IMR-90 (cell line): ENCODE measurements around the gene ADAMTSL1. TPM values are rescaled to one million over a fixed set of nuclear protein-coding genes. Genes with fewer than 3 reads are reported as not detected.

Experiments
- ATAC-seq: fragments of 200-7000 bp; cut with Tn5 transposase; 2 replicates; pipeline ENCODE4 v1.9.1; 2020; ENCODE audit warnings: low read depth, mild to moderate bottlenecking, moderate library complexity
- BruUV-seq: library from RNA; stranded (reverse); fragments of 400-500 nt; replicated peaks from 2 replicates; lab custom pipeline; 2021; lab: Mats Ljungman, UMichigan
- CTCF ChIA-PET: fragments of 300-600 bp; formaldehyde crosslinking; extraction: SDS; loops from one replicate; lab custom pipeline; 2021; ENCODE audit warnings: antibody characterized with exemption; lab: Yijun Ruan, JAX
- POLR2A ChIA-PET: fragments of 300-600 bp; sonication (Branson Sonifier 250); formaldehyde crosslinking; loops from one replicate; lab custom pipeline; 2022; ENCODE audit warnings: antibody characterized with exemption; ENCODE audit not compliant: unreplicated experiment; lab: Charles Lee
- DNase-seq: peaks from one replicate; pipeline ENCODE4 v3.0.0; 2013
- H2AFZ ChIP-seq: replicated peaks from 2 replicates; pipeline ENCODE3; 2013; ENCODE audit warnings: low read length, mild to moderate bottlenecking; ENCODE audit not compliant: poor library complexity
- H2AK5ac ChIP-seq: 2 replicates; pipeline ENCODE4 v1.6.1; 2013; ENCODE audit warnings: low read depth, low read length, inconsistent platforms
- H2AK9ac ChIP-seq: replicated peaks from 2 replicates; pipeline ENCODE3; 2013; ENCODE audit warnings: mild to moderate bottlenecking, low read depth, low read length, moderate library complexity; ENCODE audit not compliant: poor library complexity
- H2BK120ac ChIP-seq: 2 replicates; pipeline ENCODE4 v1.6.1; 2013; ENCODE audit warnings: low read depth, low read length, inconsistent platforms
- H2BK15ac ChIP-seq: 3 replicates; pipeline ENCODE4 v1.6.1; 2013; ENCODE audit warnings: low read depth, low read length, inconsistent platforms
- H2BK20ac ChIP-seq: 2 replicates; pipeline ENCODE4 v1.6.1; 2013; ENCODE audit warnings: low read depth, mild to moderate bottlenecking, inconsistent platforms, low read length, moderate library complexity
- H2BK5ac ChIP-seq: 2 replicates; pipeline ENCODE4 v1.6.1; 2013; ENCODE audit warnings: mild to moderate bottlenecking, low read depth, low read length, inconsistent platforms; ENCODE audit not compliant: poor library complexity, severe bottlenecking
- H3K14ac ChIP-seq: replicated peaks from 2 replicates; pipeline ENCODE4 v1.6.1; 2013; ENCODE audit warnings: low read depth, low read length, inconsistent platforms
- H3K18ac ChIP-seq: 2 replicates; pipeline ENCODE4 v1.6.1; 2013; ENCODE audit warnings: low read depth, low read length, control low read depth
- H3K23ac ChIP-seq: 2 replicates; pipeline ENCODE4 v1.6.1; 2013; ENCODE audit warnings: low read depth, low read length, inconsistent platforms
- H3K27ac ChIP-seq: 2 replicates; pipeline ENCODE4 v1.5.1; 2013; ENCODE audit warnings: mild to moderate bottlenecking, control low read depth, low read length; ENCODE audit not compliant: insufficient read depth
- H3K27me3 ChIP-seq: 2 replicates; pipeline ENCODE4 v1.6.1; 2013; ENCODE audit warnings: low read length; ENCODE audit not compliant: control insufficient read depth, insufficient read depth
- H3K36me3 ChIP-seq: 2 replicates; pipeline ENCODE4 v1.6.1; 2013; ENCODE audit warnings: low read length, mixed read lengths; ENCODE audit not compliant: control insufficient read depth, insufficient read depth
- H3K4ac ChIP-seq: 2 replicates; pipeline ENCODE4 v1.6.1; 2013; ENCODE audit warnings: low read depth, low read length, inconsistent platforms
- H3K4me1 ChIP-seq: 2 replicates; pipeline ENCODE4 v1.6.1; 2013; ENCODE audit warnings: low read length, mixed read lengths; ENCODE audit not compliant: control insufficient read depth, insufficient read depth
- H3K4me2 ChIP-seq: 2 replicates; pipeline ENCODE4 v1.6.1; 2013; ENCODE audit warnings: low read depth, mild to moderate bottlenecking, control low read depth, low read length, moderate library complexity
- H3K4me3 ChIP-seq: 2 replicates; pipeline ENCODE4 v1.5.1; 2013; ENCODE audit warnings: low read depth, mild to moderate bottlenecking, control low read depth, low read length, moderate library complexity; ENCODE audit not compliant: insufficient read depth
- H3K56ac ChIP-seq: 2 replicates; pipeline ENCODE4 v1.6.1; 2013; ENCODE audit warnings: low read length, inconsistent platforms; ENCODE audit not compliant: insufficient read depth; ENCODE audit errors: extremely low read depth
- H3K79me1 ChIP-seq, 2 experiments: 2 replicates each; pipeline ENCODE4 v1.6.1; 2013; ENCODE audit warnings: low read length in 2 of 2, inconsistent platforms in 1 of 2, low read depth in 1 of 2
- H3K9ac ChIP-seq: 2 replicates; pipeline ENCODE4 v1.6.1; 2013; ENCODE audit warnings: low read depth, low read length, control low read depth
- H3K9me1 ChIP-seq: 2 replicates; pipeline ENCODE4 v1.6.1; 2013; ENCODE audit warnings: low read length, inconsistent platforms; ENCODE audit not compliant: insufficient read depth
- H3K9me3 ChIP-seq: 2 replicates; pipeline ENCODE4 v1.6.1; 2013; ENCODE audit warnings: low read length; ENCODE audit not compliant: control insufficient read depth, insufficient read depth
- H4K20me1 ChIP-seq: 2 replicates; pipeline ENCODE4 v1.6.1; 2013; ENCODE audit warnings: low read length, inconsistent platforms; ENCODE audit not compliant: insufficient read depth
- H4K5ac ChIP-seq: 2 replicates; pipeline ENCODE4 v1.6.1; 2013; ENCODE audit warnings: mild to moderate bottlenecking, low read depth, low read length, control low read depth
- H4K8ac ChIP-seq, 2 experiments: 2 replicates each; pipeline ENCODE4 v1.6.1; 2013; ENCODE audit warnings: low read depth in 2 of 2, low read length in 2 of 2, control low read depth in 1 of 2, inconsistent platforms in 1 of 2
- H4K91ac ChIP-seq: 2 replicates; pipeline ENCODE4 v1.6.1; 2013; ENCODE audit warnings: low read depth, low read length, inconsistent platforms; ENCODE audit not compliant: insufficient read depth
- CHD1 ChIP-seq: IDR thresholded peaks from 2 replicates; pipeline ENCODE4 v1.6.1; 2012; ENCODE audit warnings: low read depth, low read length, improper control_type of control experiment
- FOS ChIP-seq: fragments of 150-350 bp; IDR thresholded peaks from 2 replicates; pipeline ENCODE4 v1.6.1; 2016; ENCODE audit warnings: low read depth, low read length
- MAFK ChIP-seq: IDR thresholded peaks from 2 replicates; pipeline ENCODE4 v1.6.1; 2012; ENCODE audit warnings: low read depth, low read length, improper control_type of control experiment
- RAD21 ChIP-seq: IDR thresholded peaks from 2 replicates; pipeline ENCODE4 v1.6.1; 2012; ENCODE audit warnings: low read length, improper control_type of control experiment
- RFX5 ChIP-seq: IDR thresholded peaks from 2 replicates; pipeline ENCODE4 v1.8.0; 2012; ENCODE audit warnings: low read depth, mild to moderate bottlenecking, low read length, moderate library complexity
- WGBS, 2 experiments: methylation state at CpG; one replicate each; pipeline versions ENCODE4 v1.1.5 to v1.1.7; 2013; ENCODE audit warnings: missing lambda C conversion rate in 2 of 2; ENCODE audit not compliant: insufficient read length in 1 of 2; ENCODE audit errors: extremely low coverage in 2 of 2; 5-methylcytosine and 5-hydroxymethylcytosine counted together
- dilution Hi-C: fragments of 300-500 bp; cut with HindIII; formaldehyde crosslinking; loops from one replicate; pipeline ENCODE4 v1.14.3; 2018; ENCODE audit warnings: low sequenced_read_pairs; ENCODE audit not compliant: unreplicated experiment
- in situ Hi-C: fragments of 300-500 bp; cut with MboI; formaldehyde crosslinking; loops from 3 replicates; pipeline ENCODE4 v1.14.3; 2019; ENCODE audit warnings: low sequenced_read_pairs, inconsistent platforms, mixed read lengths
- intact Hi-C: fragments of 100-400 bp; cut with micrococcal nuclease; formaldehyde crosslinking; loops from 2 replicates; pipeline ENCODE4 v1.10.0; 2022
- polyA plus RNA-seq, 3 experiments: library from polyadenylated mRNA; depleted of rRNA; stranded (reverse); fragments of >200 nt; gene quantifications; 2 replicates each; pipeline ENCODE4 v1.2.3, GENCODE V29; 2012; ENCODE audit warnings: low replicate concordance in 1 of 3
- total RNA-seq: library from RNA; depleted of rRNA; stranded (reverse); fragments of >200 nt; gene quantifications from 2 replicates; pipeline ENCODE4 v1.2.3, GENCODE V29; 2012
- TF ChIP-seq, protein P1 (sequence below): fragments of 150-350 bp; IDR thresholded peaks from 2 replicates; pipeline ENCODE4 v1.6.1; 2017; ENCODE audit warnings: mild to moderate bottlenecking, antibody characterized with exemption, low read length, low read depth
- TF ChIP-seq, protein P2 (sequence below): conservative IDR thresholded peaks from 2 replicates; pipeline ENCODE4 v1.5.1; 2012; ENCODE audit warnings: mild to moderate bottlenecking, low read depth, low read length, improper control_type of control experiment

ADAMTSL1 gene
- total and polyA plus RNA-seq, 2 of the 4 experiments (the other 2 are of a cell fraction) = 38.2 to 62.2 TPM

DNA sequence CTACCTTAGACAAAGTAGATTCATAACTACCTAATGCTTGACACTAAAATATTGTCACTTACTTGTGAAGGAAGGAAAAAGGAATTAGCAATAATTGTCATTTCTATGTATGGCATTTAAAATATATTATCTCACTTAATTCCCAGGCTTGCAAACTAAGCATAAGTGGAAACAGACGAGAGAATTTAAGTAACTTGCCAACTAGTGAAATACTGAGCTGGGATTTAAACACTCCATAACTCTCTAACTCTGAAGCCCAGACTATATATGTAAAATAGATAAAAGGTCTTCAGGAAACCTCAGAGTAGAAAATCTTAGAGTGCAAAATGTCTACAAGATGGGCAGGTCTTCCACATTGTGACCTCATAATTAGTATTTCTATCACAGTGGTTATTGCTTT lies 301.3 kb downstream of the ADAMTSL1 start:
- Histone ChIP-seq H3K79me1 (no peaks in the 10 kb centered on the region), H2BK15ac (no peak overlapping the region), H3K4me1 (no peaks in the 10 kb centered on the region), H3K56ac (no peak overlapping the region), H3K27me3 (no peaks in the 10 kb centered on the region), H4K8ac (no peak overlapping the region), H3K18ac (no peak overlapping the region), H3K9me1 (no peaks in the 10 kb centered on the region), H4K91ac (no peak overlapping the region), H4K5ac (no peak overlapping the region), H3K27ac (no peak overlapping the region), H2BK120ac (no peak overlapping the region), H3K4me3 (no peak overlapping the region), H3K4ac (no peak overlapping the region), H3K4me2 (no peak overlapping the region), H4K20me1 (no peaks in the 10 kb centered on the region), H3K23ac (no peak overlapping the region), H2AK9ac (no peak overlapping the region), H2AFZ (no peak overlapping the region), H2AK5ac (no peak overlapping the region), H3K14ac (no peak overlapping the region), H2BK5ac (no peak overlapping the region), H3K9ac (no peak overlapping the region), H3K36me3 (no peaks in the 10 kb centered on the region), H2BK20ac (no peak overlapping the region), H3K9me3 (no peaks in the 10 kb centered on the region)
- in situ Hi-C loops (no loop called here), intact Hi-C loops (no loop called here), dilution Hi-C loops (no loop called here)
- ChIA-PET POLR2A (no interaction called here), CTCF (no interaction called here)
- no CpG with 5 or more reads among the region's 1 CpG for WGBS, 2 experiments
- BruUV-seq = no TSS peak
- TF ChIP-seq, protein P1, sequence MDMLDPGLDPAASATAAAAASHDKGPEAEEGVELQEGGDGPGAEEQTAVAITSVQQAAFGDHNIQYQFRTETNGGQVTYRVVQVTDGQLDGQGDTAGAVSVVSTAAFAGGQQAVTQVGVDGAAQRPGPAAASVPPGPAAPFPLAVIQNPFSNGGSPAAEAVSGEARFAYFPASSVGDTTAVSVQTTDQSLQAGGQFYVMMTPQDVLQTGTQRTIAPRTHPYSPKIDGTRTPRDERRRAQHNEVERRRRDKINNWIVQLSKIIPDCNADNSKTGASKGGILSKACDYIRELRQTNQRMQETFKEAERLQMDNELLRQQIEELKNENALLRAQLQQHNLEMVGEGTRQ = no peak
- TF ChIP-seq FOS (no peak), RFX5 (no peak), MAFK (no peak), CHD1 (no peak), RAD21 (no peak)
- TF ChIP-seq, protein P2, sequence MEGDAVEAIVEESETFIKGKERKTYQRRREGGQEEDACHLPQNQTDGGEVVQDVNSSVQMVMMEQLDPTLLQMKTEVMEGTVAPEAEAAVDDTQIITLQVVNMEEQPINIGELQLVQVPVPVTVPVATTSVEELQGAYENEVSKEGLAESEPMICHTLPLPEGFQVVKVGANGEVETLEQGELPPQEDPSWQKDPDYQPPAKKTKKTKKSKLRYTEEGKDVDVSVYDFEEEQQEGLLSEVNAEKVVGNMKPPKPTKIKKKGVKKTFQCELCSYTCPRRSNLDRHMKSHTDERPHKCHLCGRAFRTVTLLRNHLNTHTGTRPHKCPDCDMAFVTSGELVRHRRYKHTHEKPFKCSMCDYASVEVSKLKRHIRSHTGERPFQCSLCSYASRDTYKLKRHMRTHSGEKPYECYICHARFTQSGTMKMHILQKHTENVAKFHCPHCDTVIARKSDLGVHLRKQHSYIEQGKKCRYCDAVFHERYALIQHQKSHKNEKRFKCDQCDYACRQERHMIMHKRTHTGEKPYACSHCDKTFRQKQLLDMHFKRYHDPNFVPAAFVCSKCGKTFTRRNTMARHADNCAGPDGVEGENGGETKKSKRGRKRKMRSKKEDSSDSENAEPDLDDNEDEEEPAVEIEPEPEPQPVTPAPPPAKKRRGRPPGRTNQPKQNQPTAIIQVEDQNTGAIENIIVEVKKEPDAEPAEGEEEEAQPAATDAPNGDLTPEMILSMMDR = no peak
- DNase-seq (no peak), ATAC-seq (no peak)
